22Rv1 (cell line): ENCODE data around the gene ADRM1.

Experiments
- H3K27ac ChIP-seq: fragments of 450-650 bp; 2 replicates; pipeline ENCODE4 v1.5.1; 2017
- CTCF ChIP-seq: fragments of 450-650 bp; IDR thresholded peaks from 2 replicates; pipeline ENCODE4 v1.5.1; 2017; ENCODE audit warnings: mild to moderate bottlenecking
- ZFX ChIP-seq: fragments of 450-650 bp; IDR thresholded peaks from 2 replicates; pipeline ENCODE4 v1.6.1; 2017; ENCODE audit warnings: antibody characterized with exemption, borderline replicate concordance

ADRM1 gene

GRCh38 chr20:62326959-62327725 lies 24.3 kb downstream of the ADRM1 start:
- H3K27ac ChIP-seq: no peak overlapping the region
- TF ChIP-seq CTCF: no peak
- TF ChIP-seq ZFX: no peak

- no peak for TF ChIP-seq ZFX
- TF ChIP-seq CTCF: no peak
- H3K27ac ChIP-seq: no peak overlapping the region
These were observed 25.1 kb downstream of the ADRM1 start for GRCh38 chr20:62327726-62328495.

- TF ChIP-seq ZFX (no peak), CTCF (no peak)
- H3K27ac ChIP-seq: no peak overlapping the region
These were observed 26.0 kb downstream of the ADRM1 start for GRCh38 chr20:62328684-62329388.

GRCh38 chr20:62329389-62330377 lies 26.9 kb downstream of the ADRM1 start:
- TF ChIP-seq ZFX (no peak), CTCF (no peak)
- H3K27ac ChIP-seq: no peak overlapping the region

- no peak overlapping the region for H3K27ac ChIP-seq
These were observed 27.9 kb downstream of the ADRM1 start for GRCh38 chr20:62330576-62331317.

More at GRCh38 chr20:62330576-62331317, 27.9 kb downstream of the ADRM1 start:
- TF ChIP-seq ZFX: no peak
- TF ChIP-seq CTCF: no peak
